HL-60 (cell line): ENCODE data around the gene PNMA3.
"Not testable (repeated sequence)": the region's sequence is repeated elsewhere in the genome, so short reads cannot be mapped to it uniquely, and the experiment has no call there.

Experiments
- DNase-seq, 2 experiments: peaks; one replicate each; pipeline ENCODE4 v3.0.0-alpha.2; 2010 to 2020; ENCODE audit warnings: low read depth in 1 of 2, low spot score in 1 of 2
- H3K27ac ChIP-seq: fragments of 250-450 bp; sonication (Bioruptor Pico); replicated peaks from 2 replicates; pipeline ENCODE4 v1.5.1; 2020; ENCODE audit warnings: mild to moderate bottlenecking, moderate library complexity
- H3K27me3 ChIP-seq: fragments of 250-450 bp; sonication (Bioruptor Pico); 2 replicates; pipeline ENCODE4 v1.5.1; 2021; ENCODE audit warnings: mild to moderate bottlenecking, moderate library complexity; ENCODE audit not compliant: insufficient read depth, poor library complexity, severe bottlenecking
- H3K4me3 ChIP-seq: replicated peaks from 2 replicates; pipeline ENCODE4 v1.5.1; 2011; ENCODE audit warnings: mild to moderate bottlenecking, control low read depth, low read length; ENCODE audit not compliant: insufficient read depth
- GABPA ChIP-seq: IDR thresholded peaks from 2 replicates; pipeline ENCODE4 v1.6.1; 2012; ENCODE audit warnings: low read depth
- POLR2AphosphoS5 ChIP-seq: IDR thresholded peaks from 2 replicates; pipeline ENCODE4 v1.6.1; 2012; ENCODE audit warnings: low read depth
- REST ChIP-seq: IDR thresholded peaks from 2 replicates; pipeline ENCODE4 v1.6.1; 2012; ENCODE audit warnings: low read depth; ENCODE audit not compliant: insufficient replicate concordance
- SPI1 ChIP-seq: IDR thresholded peaks from 2 replicates; pipeline ENCODE4 v1.6.1; 2012; ENCODE audit warnings: low read depth, mild to moderate bottlenecking, borderline replicate concordance
- TF ChIP-seq, protein P1 (sequence below): IDR thresholded peaks from one replicate; pipeline ENCODE4 v1.5.1; 2011; ENCODE audit warnings: low read length, control low read depth, inconsistent platforms; ENCODE audit not compliant: insufficient read depth

PNMA3 gene

DNA sequence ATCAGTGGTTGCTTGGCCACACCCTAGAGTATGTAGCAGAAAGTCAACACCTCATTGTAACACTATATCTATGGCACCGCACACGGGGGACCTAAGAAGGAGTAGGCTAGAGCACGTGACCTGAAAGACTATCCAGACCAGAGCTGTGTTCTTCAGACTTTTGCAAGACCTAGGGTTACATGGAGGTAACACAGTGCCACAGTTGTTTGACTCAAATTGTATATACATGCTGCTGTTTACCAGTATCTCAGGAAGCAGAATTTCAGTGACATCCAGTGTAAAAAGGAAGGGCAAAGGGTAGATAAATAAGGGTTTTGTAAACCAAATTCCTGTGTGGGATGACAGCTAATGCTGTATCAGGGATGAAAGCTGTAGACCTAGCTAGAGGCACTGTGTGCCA lies 46.1 kb downstream of the PNMA3 start:
- no peak for TF ChIP-seq REST
- no peak for TF ChIP-seq POLR2AphosphoS5
- TF ChIP-seq, protein P1, sequence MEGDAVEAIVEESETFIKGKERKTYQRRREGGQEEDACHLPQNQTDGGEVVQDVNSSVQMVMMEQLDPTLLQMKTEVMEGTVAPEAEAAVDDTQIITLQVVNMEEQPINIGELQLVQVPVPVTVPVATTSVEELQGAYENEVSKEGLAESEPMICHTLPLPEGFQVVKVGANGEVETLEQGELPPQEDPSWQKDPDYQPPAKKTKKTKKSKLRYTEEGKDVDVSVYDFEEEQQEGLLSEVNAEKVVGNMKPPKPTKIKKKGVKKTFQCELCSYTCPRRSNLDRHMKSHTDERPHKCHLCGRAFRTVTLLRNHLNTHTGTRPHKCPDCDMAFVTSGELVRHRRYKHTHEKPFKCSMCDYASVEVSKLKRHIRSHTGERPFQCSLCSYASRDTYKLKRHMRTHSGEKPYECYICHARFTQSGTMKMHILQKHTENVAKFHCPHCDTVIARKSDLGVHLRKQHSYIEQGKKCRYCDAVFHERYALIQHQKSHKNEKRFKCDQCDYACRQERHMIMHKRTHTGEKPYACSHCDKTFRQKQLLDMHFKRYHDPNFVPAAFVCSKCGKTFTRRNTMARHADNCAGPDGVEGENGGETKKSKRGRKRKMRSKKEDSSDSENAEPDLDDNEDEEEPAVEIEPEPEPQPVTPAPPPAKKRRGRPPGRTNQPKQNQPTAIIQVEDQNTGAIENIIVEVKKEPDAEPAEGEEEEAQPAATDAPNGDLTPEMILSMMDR = no peak
- no peak for TF ChIP-seq GABPA
- no peak for TF ChIP-seq SPI1
- Histone ChIP-seq H3K27ac (no peak overlapping the region), H3K4me3 (no peak overlapping the region), H3K27me3 (no peaks in the 10 kb centered on the region)
- DNase-seq = no peak

GRCh38 chrX:153104959-153105358 lies 48.7 kb downstream of the PNMA3 start:
- not testable (repeated sequence) for H3K27me3 ChIP-seq, DNase-seq, H3K27ac ChIP-seq

DNA sequence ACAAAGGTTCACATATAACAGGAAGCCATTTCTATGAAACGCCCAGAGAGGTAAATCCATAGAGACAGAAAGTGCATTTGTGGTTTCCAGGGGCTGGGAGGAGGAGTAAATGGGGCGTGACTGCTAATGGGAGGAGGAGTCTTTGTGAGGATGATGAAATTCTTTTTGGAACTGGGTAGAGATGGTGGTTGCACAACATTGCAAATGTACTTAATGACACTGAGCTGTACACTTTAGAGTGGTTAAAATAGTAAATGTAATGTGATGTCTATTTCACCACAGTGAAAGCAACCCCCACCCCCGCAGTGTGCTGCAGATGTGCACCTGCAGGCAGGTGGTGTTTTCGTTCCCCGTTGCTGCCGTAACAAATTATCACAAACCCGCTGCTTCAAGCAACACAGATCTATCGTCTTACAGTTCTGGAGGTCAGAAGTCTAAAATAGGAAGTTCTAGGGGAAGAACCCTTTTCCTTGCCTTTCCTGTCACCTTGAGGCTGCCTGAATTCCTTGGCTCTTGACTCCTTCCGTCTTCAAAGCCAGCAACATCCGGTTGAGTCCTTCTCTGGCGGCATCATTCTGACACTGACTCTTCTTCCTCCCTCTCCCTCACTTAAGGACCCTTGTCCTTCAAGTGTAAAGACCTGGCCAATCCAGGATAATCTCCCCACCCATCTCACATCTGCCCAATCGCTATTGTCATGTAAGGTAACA lies 50.0 kb downstream of the PNMA3 start:
- H3K27me3 ChIP-seq, H3K4me3 ChIP-seq: not testable (repeated sequence)
- peak overlapping the region; percentile 55 for H3K27ac ChIP-seq
- peak in 1 of 2 experiments; percentile 9 for DNase-seq

More at GRCh38 chrX:153104959-153105358, 48.7 kb downstream of the PNMA3 start:
- H3K4me3 ChIP-seq = not testable (repeated sequence)
